OCI-LY7 (cell line): ENCODE data around the gene GRIN3B. TPM values are rescaled to one million over a fixed set of nuclear protein-coding genes. Genes with fewer than 3 reads are reported as not detected.

Source experiments
- BruUV-seq: library from RNA; stranded (reverse); fragments of 400-500 nt; replicated peaks from 2 replicates; lab custom pipeline; 2021; lab: Mats Ljungman, UMichigan
- CTCF ChIA-PET: fragments of 300-600 bp; sonication (Branson Sonifier 250); formaldehyde crosslinking; loops from one replicate; lab custom pipeline; 2022; ENCODE audit warnings: antibody characterized with exemption; ENCODE audit not compliant: unreplicated experiment; lab: Charles Lee
- POLR2A ChIA-PET: fragments of 300-600 bp; sonication (Branson Sonifier 250); formaldehyde crosslinking; loops from one replicate; lab custom pipeline; 2022; ENCODE audit warnings: antibody characterized with exemption; lab: Charles Lee
- DNase-seq: peaks from one replicate; pipeline ENCODE4 v3.0.0-alpha.2; 2015; ENCODE audit warnings: low spot score
- H2AFZ ChIP-seq: fragments of 200-600 bp; sonication (generic), shearing (Covaris generic); 2 replicates; pipeline ENCODE4 v1.6.1; 2014; ENCODE audit warnings: mild to moderate bottlenecking, antibody characterized with exemption, low read length, moderate library complexity
- H3K27ac ChIP-seq: fragments of 200-600 bp; sonication (generic); 2 replicates; pipeline ENCODE4 v1.5.1; 2014; ENCODE audit warnings: mixed run types, low read depth, mild to moderate bottlenecking, moderate library complexity, low read length, inconsistent platforms; ENCODE audit not compliant: poor library complexity, severe bottlenecking
- H3K36me3 ChIP-seq: fragments of 200-600 bp; sonication (generic); 2 replicates; pipeline ENCODE4 v1.6.1; 2014; ENCODE audit warnings: mild to moderate bottlenecking, antibody characterized with exemption, low read length, moderate library complexity, mixed read lengths; ENCODE audit not compliant: insufficient read depth
- H3K4me1 ChIP-seq: fragments of 200-600 bp; sonication (generic); 2 replicates; pipeline ENCODE4 v1.5.1; 2014; ENCODE audit warnings: mild to moderate bottlenecking, low read length; ENCODE audit not compliant: insufficient read depth, poor library complexity, severe bottlenecking
- H3K4me2 ChIP-seq: fragments of 200-600 bp; sonication (generic); 2 replicates; pipeline ENCODE4 v1.6.1; 2014; ENCODE audit warnings: mild to moderate bottlenecking, low read length
- H3K4me3 ChIP-seq: fragments of 200-600 bp; sonication (generic); 2 replicates; pipeline ENCODE4 v1.5.1; 2014; ENCODE audit warnings: mild to moderate bottlenecking, low read depth, low read length; ENCODE audit not compliant: poor library complexity, severe bottlenecking
- H3K79me2 ChIP-seq: fragments of 200-600 bp; sonication (generic); 2 replicates; pipeline ENCODE4 v1.6.1; 2016; ENCODE audit warnings: low read depth, mild to moderate bottlenecking, low read length, moderate library complexity, mixed read lengths; ENCODE audit not compliant: insufficient read depth
- H3K9me2 ChIP-seq: fragments of 200-600 bp; sonication (generic); 2 replicates; pipeline ENCODE4 v1.6.1; 2016; ENCODE audit warnings: mild to moderate bottlenecking, low read length, mixed read lengths; ENCODE audit not compliant: insufficient read depth
- H3K9me3 ChIP-seq: fragments of 200-600 bp; sonication (generic); 2 replicates; pipeline ENCODE4 v1.6.1; 2014; ENCODE audit warnings: mild to moderate bottlenecking, mixed run types, low read length, mixed read lengths
- H4K20me1 ChIP-seq: fragments of 200-600 bp; sonication (generic); 2 replicates; pipeline ENCODE4 v1.6.1; 2014; ENCODE audit warnings: mild to moderate bottlenecking, antibody characterized with exemption, low read length, moderate library complexity, mixed read lengths; ENCODE audit not compliant: insufficient read depth
- CTCF ChIP-seq: fragments of 200-600 bp; sonication (generic); conservative IDR thresholded peaks from 2 replicates; pipeline ENCODE4 v1.5.1; 2014; ENCODE audit warnings: mild to moderate bottlenecking, antibody characterized with exemption, low read length, moderate library complexity, mixed read lengths
- EZH2phosphoT487 ChIP-seq: fragments of 200-600 bp; sonication (generic); IDR thresholded peaks from 2 replicates; pipeline ENCODE4 v1.6.1; 2018; ENCODE audit warnings: low read depth, borderline replicate concordance, mild to moderate bottlenecking, mixed run types, antibody characterized with exemption, low read length, moderate library complexity, mixed read lengths
- intact Hi-C: fragments of 100-400 bp; cut with micrococcal nuclease; formaldehyde crosslinking; loops from one replicate; pipeline ENCODE4 v1.10.0; 2022; ENCODE audit not compliant: unreplicated experiment
- total RNA-seq, 2 experiments: library from RNA; depleted of rRNA in 1 of 2; stranded (reverse); fragments of >200 nt in 1 of 2; shearing (Covaris generic) in 1 of 2; gene quantifications; 2 replicates each; pipeline ENCODE4 v1.2.3, GENCODE V29; 2014 to 2022

The GRIN3B gene
- total RNA-seq, 2 experiments from 2014 or later: not detected

GRCh38 chr19:1012334-1012733 is 12.1 kb downstream of the GRIN3B start:
- DNase-seq: no peak
- Histone ChIP-seq H3K27ac (no peak overlapping the region), H2AFZ (no peak overlapping the region), H3K79me2 (peaks cover 27% of the 10 kb centered on the region), H3K4me2 (no peak overlapping the region), H4K20me1 (peaks cover under 1% of the 10 kb centered on the region; the same call in 1 of the 2 replicates), H3K9me3 (no peaks in the 10 kb centered on the region), H3K4me1 (peaks cover 10% of the 10 kb centered on the region), H3K9me2 (no peaks in the 10 kb centered on the region), H3K4me3 (no peak overlapping the region), H3K36me3 (peaks cover 82% of the 10 kb centered on the region)
- BruUV-seq: no TSS peak
- POLR2A ChIA-PET: no interaction called here
- TF ChIP-seq CTCF (no peak), EZH2phosphoT487 (no peak)
- CTCF ChIA-PET: no interaction called here
- intact Hi-C loops: no loop called here

GRCh38 chr19:1013218-1013617 is 13.0 kb downstream of the GRIN3B start:
- Histone ChIP-seq H3K9me3 (no peaks in the 10 kb centered on the region), H4K20me1 (peaks cover 6% of the 10 kb centered on the region), H3K79me2 (peaks cover 35% of the 10 kb centered on the region), H3K4me1 (peaks cover 19% of the 10 kb centered on the region), H2AFZ (no peak overlapping the region), H3K4me2 (no peak overlapping the region), H3K9me2 (no peaks in the 10 kb centered on the region), H3K27ac (no peak overlapping the region), H3K36me3 (peaks cover 88% of the 10 kb centered on the region), H3K4me3 (no peak overlapping the region)
- intact Hi-C loops: no loop called here
- no peak for DNase-seq
- TF ChIP-seq EZH2phosphoT487 (no peak), CTCF (no peak)
- CTCF ChIA-PET: no interaction called here
- POLR2A ChIA-PET: no interaction called here
- BruUV-seq: no TSS peak

- Histone ChIP-seq H3K9me2 (no peaks in the 10 kb centered on the region), H3K4me2 (no peak overlapping the region), H3K9me3 (no peaks in the 10 kb centered on the region), H3K36me3 (peaks cover 89% of the 10 kb centered on the region), H3K4me1 (peaks cover 31% of the 10 kb centered on the region), H4K20me1 (peaks cover 10% of the 10 kb centered on the region), H3K27ac (no peak overlapping the region), H3K79me2 (peaks cover 47% of the 10 kb centered on the region), H2AFZ (no peak overlapping the region), H3K4me3 (no peak overlapping the region)
- ChIA-PET POLR2A (no interaction called here), CTCF (no interaction called here)
- intact Hi-C loops: no loop called here
- no peak for TF ChIP-seq EZH2phosphoT487
- TF ChIP-seq CTCF: no peak
- DNase-seq: no peak
- BruUV-seq: no TSS peak
Observed at GRCh38 chr19:1014161-1015060, 14.2 kb downstream of the GRIN3B start.
